HG03060 (cell line): Measurements from ENCODE around the gene MRPS27.
A peak's percentile ranks its signal among the peaks of the same experiment; 100 is the strongest.
"Not testable (repeated sequence)": the region's sequence is repeated elsewhere in the genome, so short reads cannot be mapped to it uniquely, and the experiment has no call there.

Source experiments
- ATAC-seq: cut with Tn5 transposase; IDR thresholded peaks from one replicate; pipeline ENCODE4 v1.9.1; 2021; ENCODE audit warnings: low read depth, moderate number of reproducible peaks; ENCODE audit not compliant: unreplicated experiment

Gene MRPS27

GRCh38 chr5:72326306-72326649 is 6.2 kb upstream of the MRPS27 start:
- ATAC-seq = no peak

DNA sequence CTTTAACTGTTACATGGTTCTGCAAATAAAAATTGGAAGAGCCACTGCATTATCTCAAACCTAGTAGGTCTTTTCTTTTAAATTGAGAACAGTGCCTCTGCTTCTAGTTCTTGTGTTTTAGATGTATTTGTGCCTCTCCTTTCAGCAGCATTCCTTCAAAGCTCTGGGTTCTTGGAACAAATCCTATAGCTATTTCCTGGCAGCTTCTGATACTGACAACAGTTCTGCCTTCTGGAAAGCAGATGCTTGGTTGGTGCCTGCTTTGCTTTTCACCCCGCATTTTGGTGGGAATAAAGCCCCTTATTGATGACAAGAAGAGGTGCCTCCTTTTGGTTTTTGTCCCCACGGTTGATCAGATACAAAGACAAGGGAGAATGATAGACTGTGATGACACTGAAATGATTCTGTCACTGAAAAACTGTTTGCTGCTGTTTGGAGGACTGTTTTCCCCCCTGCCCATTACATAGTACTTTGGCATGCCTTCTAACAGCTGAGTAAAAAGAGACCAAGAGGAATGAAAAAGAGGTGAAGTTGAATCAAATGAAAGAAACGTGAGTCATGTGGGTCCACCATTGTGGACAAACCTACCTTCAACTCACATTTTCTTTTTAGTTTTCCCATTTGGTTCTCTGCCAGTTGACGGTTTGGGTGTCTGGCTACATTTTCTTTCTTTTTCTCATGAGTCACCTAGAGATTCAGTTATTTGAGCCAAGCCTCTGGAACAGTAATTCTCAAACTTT is 5.7 kb upstream of the MRPS27 start:
- ATAC-seq = no peak

GRCh38 chr5:72324189-72324825 is 4.3 kb upstream of the MRPS27 start:
- ATAC-seq = no peak

DNA sequence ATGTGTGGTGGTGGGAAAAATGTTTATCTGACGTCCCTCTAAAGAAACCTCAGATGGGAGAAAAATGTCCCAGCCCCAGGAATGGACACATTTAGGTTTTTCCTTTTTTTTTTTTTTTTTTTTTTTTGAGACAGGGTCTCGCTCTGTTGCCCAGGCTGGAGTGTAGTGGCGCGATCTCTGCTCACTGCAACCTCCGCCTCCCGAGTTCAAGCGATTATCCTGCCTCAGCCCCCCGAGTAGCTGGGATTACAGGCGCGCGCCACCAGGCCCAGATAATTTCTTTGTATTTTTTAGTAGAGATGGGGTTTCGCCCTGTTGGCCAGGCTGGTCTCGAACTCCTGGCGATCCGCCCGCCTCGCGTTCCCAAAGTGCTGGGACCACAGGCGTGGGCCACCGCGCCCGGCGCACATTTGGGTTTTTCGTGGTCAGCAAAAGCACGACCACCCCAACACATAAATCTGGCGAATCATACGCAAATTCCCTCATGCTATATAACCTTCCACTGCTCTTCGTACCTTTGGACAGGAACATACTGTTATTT is 535 bp downstream of the MRPS27 start:
- not testable (repeated sequence) for ATAC-seq

DNA sequence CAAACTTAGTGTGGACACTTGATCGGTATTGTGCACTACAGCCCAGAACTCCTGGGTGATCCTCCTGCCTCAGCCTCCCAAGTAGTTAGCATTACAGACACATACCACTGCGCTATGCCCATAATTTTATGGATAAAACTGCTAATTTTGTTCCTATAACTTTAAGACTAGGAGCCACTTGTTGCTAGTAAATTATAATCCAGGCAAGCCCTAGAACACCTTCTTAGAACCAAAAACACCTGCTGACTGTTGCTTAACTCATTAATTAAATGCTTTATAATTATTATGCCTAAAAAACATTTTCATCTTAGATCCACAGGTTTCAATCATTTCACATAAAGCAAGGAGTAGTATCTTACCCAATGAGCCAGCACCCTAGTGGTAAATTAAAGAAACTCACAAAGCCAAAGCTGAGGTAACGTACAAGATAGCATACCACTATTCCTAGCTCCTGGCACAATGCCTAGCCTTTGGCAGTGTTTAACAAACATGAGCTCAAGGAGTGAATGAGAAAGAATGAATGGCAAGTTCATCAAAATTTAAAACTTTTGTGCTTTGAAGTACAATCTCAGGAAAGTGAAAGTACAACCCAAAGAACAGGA is 5.4 kb downstream of the MRPS27 start:
- ATAC-seq = no peak

DNA sequence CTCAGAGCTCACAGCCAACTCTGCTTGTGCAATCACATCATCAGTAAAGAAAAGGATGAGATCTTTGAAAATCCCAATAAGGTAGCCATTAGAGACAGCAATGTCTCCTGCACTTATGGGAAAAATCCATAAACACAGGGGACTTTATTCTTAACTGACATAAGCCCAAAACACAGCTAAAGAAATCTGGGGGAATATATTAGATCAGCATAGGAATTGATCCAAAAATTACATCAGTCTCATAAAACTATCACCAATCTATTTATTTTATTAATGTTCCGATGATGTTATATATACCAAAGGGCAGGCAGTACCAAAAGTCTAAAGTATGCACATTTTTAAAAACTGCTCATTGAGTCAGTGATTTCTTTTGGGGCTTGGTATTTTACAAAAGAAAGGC is 6.9 kb downstream of the MRPS27 start:
- no peak for ATAC-seq

GRCh38 chr5:72308853-72309191 is 11.2 kb downstream of the MRPS27 start:
- ATAC-seq = no peak

- ATAC-seq = peak; percentile 71
These were observed 11.8 kb downstream of the MRPS27 start for GRCh38 chr5:72307968-72308852.

GRCh38 chr5:72307573-72307967 is 12.5 kb downstream of the MRPS27 start:
- no peak for ATAC-seq

DNA sequence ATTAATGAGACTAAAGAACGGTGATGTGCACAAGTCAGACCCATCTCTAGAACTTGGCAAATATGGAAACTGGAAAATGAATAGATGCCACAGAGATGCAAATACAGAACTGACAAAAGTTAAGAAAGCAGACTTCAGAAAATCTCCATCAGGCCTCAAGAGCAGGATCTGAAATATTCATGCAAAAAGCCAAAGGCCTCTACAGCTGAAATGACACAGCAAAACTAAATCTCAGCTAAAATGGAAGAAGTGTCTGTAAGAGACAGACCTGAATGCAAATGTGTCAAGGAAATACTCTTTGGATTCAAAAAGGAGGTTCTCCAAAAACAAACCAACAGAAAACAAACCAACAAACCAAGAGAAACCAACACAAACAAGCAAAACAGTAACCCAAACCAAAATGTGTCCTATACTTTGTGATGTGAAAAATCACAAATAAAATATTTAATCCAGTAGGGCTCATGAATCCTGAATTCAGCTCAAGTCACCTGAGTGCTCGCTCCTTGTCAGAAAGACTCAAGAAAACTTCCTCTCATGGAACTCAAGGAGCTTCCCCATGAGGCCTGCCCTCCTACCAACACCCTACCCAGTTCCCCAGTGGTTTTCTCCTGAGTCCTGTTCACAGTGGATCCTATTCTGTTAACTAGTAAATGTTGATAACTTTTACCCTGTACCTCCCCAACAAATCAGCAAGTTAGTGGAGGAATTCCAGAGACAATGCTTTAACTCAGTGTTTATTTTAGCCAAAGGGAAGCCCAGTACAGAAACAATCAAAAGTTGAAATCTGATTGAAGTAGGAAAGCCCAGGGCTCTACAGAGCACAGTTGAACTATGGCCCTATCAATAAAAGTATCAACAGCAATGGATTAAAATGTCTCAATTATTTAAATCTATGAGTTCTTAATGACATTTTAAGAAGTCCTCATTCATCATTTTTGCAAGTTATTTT is 14.6 kb downstream of the MRPS27 start:
- no peak for ATAC-seq

DNA sequence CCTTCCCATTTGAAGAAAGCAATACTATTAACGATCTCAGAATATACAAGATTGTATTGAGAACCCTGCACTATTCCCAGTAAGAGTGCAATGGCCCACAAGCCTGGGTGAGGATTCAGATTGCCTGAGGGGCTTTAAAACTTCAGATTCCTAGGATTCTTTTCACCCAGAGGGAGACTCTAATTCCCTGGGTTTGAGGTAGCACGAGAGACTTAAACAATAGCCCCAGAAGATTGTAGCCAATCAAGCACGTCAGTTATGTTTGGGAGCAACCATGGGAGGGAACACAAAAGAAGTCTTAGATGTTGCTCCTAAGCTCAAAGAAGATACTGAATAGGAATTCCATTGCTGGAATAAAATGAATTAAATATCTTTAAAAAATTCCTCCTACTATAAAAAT is 17.9 kb downstream of the MRPS27 start:
- ATAC-seq = no peak

DNA sequence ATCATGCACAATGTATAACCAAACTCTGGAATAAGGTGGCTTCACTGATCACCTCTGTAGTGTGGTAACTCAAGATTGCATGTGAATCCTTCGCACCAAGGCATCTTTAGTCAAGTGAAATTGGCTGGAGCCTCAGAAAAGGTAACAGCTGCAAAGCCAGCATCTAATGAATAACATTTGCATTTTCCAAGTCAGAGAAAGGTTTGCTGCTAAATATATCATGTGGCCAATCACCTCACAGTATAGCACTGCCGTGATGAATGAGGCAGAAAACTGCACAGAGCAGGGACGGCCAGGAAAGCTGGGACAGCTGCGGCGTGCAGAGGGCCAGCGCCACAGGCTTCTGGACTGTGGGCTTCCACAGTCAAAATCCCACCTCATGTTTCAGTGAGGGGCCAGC is 18.5 kb downstream of the MRPS27 start:
- peak; percentile 45 for ATAC-seq

DNA sequence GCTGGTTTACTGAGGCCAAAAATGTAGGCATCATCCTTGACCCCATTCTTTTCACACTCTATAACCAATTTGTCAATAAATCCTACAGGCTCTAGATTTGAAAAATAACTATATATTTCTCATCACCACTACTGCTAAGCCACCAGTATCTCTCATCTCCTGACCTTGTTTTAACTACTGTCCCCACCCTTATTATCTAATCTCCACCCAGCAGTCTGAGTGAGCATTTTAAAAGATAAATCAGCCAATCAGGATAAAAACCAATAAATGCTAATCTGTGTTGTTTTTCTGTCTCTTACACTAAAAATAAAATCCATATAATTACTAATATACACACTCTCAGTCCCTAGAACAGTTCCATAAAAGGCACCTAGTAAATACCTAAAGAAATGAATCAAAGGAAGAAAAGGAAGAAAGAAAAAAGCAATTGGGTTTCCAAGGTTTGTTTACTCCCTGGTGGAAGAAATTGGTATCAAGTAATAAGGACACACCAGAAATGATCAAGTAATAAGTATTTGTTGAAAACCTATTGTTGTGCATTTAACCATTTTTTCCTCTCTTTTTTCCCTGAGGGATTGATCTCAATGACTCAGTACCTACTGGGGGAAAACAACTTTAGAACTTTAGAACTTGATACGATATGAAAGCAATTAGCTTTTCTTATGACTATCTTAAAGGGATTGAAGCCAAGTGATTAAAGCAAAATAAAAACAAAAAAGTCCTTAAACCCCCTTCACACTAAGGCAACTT is 19.3 kb downstream of the MRPS27 start:
- ATAC-seq = no peak

DNA sequence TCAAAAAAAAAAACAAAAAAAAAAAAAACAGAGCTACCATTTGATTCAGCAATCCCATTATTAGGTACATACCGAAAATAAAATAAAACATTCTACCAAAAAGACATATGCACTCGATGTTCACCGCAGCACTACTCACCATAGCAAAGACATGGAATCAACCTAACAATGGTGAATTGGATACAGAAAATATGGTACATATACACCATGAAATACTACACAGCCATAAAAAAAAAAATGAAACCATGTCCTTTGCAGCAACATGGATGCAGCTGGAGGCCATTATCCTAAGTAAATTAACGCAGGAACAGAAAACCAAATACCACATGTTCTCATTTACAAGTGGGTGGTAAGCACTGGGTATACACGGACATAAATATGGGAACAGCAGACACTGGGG is 21.3 kb downstream of the MRPS27 start:
- ATAC-seq = no peak

DNA sequence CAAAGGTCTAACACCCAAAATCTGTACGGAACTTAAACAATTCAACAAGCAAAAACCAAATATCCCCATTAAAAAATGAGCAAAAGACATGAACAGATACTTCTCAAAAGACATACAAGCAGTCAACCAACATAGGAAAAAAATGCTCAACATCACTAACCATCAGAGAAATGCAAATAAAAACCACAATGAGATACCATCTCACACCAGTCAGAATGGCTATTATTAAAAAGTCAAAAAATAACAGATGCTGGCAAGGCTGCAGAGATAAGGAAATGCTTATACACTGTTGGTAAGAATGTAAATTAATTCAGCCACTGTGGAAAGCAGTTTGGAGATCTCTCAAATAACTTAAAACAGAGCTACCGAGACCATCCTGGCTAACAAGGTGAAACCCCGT is 21.9 kb downstream of the MRPS27 start:
- ATAC-seq = not testable (repeated sequence)

- ATAC-seq = no peak
These were observed 23.8 kb downstream of the MRPS27 start for GRCh38 chr5:72296256-72296655.

DNA sequence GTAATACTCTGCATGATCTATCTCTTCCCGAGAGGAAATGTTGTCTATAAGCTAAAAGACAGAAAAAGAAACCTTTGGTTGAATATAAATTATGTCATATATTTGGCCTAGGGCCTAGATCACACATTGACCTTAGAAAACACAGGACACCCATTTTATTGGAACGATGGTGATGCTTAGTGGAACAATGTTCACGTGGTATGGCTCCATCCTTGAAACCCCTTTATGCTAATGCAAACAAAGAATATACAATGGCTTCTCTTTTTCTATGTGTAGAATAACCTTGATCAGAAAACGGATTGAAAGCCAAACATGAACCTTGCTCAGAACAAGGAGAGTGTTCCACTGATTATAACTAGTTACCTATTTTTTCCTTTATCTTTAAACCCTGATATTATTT is 24.5 kb downstream of the MRPS27 start:
- ATAC-seq = no peak

DNA sequence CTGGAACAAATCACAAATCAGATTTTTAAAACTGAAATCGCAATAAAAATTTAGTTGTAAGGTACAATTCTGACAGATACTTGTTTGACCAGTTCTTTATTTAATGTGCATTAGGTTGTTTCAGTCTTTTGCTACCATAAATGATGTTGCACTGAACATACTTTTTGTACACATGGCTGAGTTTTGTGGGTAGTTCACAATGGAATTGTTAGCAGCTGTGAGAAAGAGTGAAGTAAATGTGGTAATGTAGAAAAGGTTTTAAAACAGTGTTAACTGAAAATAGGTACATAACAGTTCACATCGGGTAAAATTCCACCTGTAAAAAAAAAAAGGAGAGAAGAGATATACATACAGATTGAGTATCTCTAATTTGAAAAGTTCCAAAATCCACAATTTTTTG is 25.6 kb downstream of the MRPS27 start:
- ATAC-seq = no peak

DNA sequence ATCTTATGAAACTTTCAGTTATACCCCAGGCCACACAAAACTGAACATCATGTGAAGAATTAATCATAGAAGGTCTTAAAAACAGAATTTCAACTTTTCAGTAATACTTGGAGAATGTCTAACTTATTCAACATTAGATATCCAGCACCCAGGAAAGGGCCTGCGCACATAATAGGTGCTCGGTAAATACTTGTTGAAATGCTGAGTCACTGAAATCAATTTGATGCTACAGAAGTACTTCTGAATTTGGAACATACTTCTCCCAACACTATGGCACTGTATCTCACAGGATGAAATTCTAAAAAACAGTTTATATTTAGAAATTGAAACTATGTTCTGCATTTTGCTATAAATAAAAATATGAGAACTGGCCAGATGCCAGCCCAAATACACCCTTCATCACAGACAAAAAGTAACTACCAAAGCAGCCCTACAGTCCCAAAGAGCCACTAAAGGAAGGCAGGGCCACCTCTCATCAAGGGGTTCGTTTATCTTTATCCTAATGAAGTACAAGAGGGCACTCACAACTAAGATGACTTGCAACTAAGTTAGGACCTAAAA is 26.5 kb downstream of the MRPS27 start:
- ATAC-seq = no peak
